ENCODE results near the gene PPHLN1.

GRCh38 chr12:42322567-42322966, 3.4 kb upstream of the PPHLN1 start:
- TF ChIP-seq CTCF (IDR thresholded peaks at IDR 0.05) (no peak), POLR2A (IDR thresholded peaks at IDR 0.05) (no peak)

All from lower leg skin (tissue), 3 donors.